UCSD-AML1 (cell line): Measurements from ENCODE around the gene GADD45B.
A peak's percentile ranks its signal among the peaks of the same experiment; 100 is the strongest.
"Not testable (repeated sequence)": the region's sequence is repeated elsewhere in the genome, so short reads cannot be mapped to it uniquely, and the experiment has no call there.

Experiments used
- DNase-seq: peaks from one replicate; lab custom pipeline; 2025; ENCODE audit not compliant: unreplicated experiment; lab: John Stamatoyannopoulos, UW

The GADD45B gene

DNA sequence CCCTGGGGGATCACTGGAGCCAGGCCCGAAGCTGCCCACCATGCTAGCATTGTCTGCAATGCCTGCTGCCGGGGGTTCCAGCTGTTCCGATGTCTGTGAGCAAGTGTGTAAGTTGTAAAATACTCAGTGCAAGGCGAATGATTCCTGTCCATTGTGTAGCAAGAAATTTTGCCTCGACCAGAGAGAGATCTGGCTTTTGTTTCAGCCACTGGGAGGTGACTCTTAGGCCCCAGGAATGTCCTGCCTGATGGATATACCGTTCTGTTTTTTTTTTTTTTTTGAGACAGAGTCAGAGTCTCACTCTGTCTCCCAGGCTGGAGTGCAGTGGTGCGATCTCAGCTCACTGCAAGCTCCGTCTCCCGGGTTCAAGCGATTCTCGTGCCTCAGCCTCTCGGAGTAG lies 7.3 kb upstream of the GADD45B start:
- no peak for DNase-seq

DNA sequence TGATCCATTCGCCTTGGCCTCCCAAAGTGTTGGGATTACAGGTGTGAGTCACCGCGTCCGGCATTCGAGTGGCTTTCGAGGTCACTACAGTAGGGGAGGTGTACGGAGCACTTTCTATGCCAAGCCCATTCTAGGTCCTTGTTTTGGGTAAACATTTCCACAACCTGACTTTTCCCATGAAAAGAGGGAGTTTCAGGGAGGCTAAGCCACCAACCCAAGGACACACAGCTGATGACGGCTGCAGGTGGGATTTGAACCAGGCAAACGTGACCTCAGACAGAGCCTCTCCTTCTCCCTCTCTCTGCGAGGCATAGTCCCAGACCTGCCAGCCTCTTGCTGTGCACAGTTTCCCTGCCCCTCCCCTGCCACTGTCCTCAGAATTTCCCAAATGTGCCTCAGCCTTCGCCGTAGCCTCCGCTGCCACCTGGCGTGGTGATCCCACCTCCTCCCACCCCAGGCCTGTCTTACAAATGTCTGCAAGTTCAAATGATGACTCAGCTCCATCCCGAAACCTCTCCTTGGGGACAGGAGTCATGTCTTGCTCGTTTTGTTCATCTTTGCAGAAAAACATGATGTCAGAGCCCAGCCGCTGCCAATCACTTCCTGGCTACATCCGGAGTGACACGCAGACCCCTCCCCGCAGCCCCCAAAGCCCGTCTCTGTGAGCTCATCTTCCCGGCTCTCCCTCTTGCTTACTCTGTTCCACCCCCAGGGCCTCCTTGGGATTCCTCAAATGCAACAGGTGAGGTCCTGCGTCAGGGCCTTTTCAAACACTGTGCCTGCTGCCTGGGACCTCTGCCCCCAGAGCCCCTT lies 6.6 kb upstream of the GADD45B start:
- DNase-seq, result peak; percentile 22

DNA sequence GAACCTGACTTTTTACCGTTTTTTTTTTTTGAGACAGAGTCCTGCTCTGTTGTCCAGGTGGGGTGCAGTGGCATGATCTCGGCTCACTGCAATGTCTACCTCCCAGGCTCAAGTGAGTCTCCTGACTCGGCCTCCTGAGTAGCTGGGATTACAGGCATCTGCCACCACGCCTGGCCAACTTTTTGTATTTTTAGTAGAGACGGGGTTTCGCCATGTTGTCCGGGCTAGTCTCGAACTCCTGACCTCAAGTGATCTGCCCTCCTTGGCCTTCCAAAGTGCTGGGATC lies 6.1 kb upstream of the GADD45B start:
- not testable (repeated sequence) for DNase-seq

DNA sequence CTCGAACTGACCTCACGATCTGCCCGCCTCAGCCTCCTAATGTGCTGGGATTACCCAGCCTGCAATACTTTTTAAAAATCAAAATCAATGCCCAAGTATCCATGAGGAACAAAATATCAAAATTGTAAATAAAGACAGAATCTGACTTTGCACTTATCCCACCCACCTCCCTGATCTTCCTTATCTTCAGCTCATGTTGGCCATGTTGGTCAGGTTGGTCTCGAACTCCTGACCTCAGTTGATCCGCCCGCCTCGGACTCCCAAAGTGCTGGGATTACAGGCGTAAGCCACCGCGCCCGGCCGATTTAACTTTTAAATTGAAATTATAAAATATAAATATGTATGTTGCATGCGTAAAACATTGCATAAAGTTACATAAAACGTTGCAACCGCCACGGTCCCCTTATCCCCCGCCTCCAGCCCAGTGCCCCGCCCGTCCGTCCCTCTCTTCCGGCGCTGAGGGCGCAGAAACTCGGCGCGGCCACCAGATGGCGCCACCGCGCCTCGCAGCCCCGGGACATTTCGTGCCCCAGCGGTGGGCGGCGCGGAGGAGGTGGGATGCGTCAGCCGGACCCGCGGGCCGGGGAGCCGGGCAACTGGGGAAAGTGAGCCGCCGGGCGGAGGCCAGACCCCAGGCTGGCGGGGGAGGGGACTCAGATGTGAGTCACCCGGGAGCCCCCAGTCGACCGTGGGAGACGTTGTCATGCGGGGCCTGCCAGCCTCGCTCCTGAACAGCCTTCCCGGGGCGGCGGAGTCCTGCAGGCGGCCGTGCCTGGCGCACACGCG lies 1.5 kb upstream of the GADD45B start:
- peak; percentile 88 for DNase-seq

DNA sequence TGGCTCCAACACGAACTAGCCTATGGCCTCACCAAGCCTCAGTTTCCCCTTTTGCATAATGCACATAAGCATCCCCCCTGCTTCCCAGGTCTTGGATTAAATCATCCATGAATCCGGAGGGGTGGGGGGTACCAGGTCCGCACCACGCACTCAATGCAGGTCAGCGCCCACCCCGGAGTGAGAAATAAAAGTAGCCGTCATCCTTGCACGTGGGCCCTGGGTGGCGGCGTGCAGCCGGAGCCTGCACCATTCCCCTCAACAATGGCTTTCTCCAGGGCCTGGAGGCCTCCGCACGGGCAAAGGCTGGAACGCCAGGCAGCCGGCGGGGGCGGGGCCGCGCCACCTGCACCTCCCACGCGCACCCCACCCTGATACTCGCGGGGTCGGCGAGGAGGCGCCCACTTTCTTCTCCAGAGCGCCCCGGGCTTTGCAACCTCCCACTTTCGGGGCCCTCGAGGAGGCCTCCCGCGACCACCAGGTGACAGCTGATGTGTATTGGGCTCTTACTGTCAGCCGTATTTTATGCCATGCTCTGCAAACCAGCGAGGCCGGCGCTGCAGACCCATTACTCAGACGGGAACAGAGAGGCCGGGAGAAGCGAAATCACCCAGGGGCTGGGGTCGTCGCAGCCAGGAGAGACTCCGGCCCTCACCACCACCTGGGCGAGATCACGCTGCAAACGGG lies 767 bp upstream of the GADD45B start:
- peak; percentile 65 for DNase-seq

DNA sequence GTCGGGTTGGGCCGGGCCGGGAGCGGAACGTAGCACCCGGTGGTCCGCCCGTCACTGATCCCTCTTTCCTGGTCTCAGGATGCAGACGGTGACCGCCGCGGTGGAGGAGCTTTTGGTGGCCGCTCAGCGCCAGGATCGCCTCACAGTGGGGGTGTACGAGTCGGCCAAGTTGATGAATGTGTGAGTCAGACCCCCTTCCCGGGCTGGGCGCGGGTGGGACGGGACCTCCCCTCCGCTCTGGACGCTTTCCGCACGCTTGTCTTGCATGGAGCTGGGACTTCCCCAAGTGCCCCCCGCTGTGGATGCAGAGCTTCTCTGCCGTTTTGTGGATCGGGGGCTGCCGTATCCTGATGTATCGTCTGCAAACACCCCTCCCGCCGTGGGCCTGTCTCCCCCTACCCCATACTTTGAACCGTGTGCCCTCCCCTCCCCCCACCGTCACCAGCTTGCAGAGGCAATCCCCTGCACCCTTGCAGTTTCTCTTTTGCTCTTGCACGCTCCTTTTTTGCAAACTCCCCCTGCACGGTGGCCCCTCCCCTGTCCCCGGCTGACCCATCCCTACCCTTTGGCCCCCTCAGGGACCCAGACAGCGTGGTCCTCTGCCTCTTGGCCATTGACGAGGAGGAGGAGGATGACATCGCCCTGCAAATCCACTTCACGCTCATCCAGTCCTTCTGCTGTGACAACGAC lies 669 bp downstream of the GADD45B start:
- DNase-seq, result peak; percentile 65

DNA sequence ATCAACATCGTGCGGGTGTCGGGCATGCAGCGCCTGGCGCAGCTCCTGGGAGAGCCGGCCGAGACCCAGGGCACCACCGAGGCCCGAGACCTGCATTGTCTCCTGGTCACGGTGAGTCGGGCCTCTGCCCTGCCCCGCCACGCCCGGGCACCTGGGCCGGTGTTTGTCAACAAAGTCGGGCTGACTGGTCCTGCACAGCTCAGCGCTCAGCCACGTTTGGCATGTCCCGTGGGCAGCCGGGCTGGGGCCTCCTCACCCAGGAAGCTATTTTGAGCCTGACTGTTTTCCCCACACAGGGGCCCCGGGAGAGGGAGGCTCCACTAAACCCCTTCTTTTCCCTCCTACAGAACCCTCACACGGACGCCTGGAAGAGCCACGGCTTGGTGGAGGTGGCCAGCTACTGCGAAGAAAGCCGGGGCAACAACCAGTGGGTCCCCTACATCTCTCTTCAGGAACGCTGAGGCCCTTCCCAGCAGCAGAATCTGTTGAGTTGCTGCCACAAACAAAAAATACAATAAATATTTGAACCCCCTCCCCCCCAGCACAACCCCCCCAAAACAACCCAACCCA lies 1.3 kb downstream of the GADD45B start:
- DNase-seq, result no peak

DNA sequence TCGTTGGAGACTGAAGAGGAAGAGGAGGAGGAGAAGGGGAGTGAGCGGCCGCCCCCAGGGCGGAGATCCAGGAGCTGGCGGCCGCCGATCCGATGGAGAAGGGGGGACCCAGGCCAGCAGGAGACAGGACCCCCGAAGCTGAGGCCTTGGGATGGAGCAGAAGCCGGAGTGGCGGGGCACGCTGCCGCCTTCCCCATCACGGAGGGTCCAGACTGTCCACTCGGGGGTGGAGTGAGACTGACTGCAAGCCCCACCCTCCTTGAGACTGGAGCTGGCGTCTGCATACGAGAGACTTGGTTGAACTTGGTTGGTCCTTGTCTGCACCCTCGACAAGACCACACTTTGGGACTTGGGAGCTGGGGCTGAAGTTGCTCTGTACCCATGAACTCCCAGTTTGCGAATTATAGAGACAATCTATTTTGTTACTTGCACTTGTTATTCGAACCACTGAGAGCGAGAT lies 1.8 kb downstream of the GADD45B start:
- DNase-seq, result peak; percentile 30

DNA sequence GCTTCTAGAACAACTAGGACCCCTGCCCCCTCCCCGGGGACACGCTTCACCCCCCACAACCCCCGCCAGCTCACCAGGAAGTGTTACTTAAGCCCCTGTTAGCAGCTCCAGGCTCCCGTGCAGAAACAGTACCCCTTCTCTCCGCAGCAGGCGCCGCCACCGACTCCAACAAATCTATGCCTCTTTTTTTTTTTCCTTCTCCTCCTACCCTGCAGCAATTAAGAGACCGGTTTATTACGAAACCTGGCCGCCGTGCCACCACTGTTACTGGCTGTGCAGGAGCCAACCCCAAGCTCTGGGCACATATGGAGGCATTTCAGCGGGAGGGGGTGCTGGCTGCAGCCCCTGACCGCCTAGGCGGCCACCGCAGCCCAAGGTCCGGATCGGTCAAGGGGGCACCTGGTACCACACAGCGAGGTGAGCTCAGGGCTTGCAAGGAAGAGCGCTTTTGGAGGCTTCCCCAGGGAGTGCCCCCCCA lies 2.4 kb downstream of the GADD45B start:
- peak; percentile 69 for DNase-seq

DNA sequence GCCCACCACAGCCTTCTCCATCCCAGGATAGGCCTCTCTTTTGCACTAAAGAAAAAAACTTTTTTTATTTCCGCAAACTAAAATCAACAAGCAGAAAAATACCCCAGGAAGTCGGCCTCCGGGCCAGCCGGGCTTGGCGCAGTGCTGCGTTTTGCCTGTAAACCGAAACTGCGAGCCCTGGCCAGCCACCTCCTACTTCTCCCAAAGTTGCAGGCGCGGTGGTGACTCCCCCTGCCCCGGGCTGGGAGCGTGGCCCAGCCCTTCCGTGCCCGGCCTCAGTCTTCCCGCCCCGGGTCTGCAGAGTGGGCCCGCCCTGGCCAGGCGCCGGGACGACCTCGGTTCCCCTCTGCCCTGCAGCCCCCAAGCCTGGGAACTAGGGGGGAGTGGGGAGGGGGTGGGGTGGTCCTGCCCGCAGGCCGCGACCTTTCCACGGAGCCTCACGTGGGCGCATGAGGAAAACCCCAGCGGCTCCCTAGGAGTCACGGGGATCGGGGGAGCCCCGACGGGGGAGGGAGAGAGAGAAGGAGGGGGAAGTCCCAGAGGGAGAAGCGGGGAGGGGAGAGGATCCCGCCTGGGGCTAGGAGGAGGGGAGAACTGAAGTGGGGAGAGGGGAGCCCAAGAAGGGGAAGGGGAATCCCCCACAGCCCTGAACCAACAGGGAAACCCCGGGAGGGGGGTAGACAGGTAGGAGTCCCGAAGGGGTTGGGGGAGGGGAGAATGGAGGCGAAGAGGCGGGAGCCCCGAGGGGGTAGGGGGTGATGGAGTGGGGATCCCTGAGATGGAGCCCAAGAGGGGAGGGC lies 3.0 kb downstream of the GADD45B start:
- peak; percentile 72 for DNase-seq

DNA sequence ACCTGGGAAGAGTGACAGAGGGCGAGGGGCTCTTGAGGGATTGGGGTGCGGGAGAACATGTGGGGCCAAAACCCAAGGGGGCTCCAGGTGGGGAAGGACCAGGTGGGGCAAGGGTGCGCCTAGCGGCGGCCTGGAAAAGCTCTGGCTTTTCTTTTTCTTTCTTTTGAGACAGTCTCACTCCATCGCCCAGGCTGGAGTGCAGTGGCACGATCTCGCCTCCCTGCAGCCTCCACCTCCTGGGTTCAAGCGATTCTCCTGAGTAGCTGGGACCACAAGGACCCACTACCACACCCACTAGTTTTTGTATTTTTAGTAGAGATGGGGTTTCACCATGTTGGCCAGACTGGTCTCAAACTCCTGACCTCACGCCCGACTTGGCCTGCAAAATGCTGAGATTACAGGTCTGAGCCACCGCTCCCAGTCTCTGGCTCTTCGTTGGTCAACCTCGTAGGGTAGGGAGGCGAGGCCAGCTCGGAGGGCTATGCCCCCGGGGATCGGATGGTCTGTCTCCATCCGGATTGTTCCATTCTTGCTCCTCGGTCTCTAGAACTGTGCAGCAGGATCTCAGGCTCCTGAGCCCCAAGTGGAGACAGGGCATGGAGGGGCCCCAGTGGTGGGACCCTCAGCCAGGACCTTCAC lies 3.7 kb downstream of the GADD45B start:
- no peak for DNase-seq

DNA sequence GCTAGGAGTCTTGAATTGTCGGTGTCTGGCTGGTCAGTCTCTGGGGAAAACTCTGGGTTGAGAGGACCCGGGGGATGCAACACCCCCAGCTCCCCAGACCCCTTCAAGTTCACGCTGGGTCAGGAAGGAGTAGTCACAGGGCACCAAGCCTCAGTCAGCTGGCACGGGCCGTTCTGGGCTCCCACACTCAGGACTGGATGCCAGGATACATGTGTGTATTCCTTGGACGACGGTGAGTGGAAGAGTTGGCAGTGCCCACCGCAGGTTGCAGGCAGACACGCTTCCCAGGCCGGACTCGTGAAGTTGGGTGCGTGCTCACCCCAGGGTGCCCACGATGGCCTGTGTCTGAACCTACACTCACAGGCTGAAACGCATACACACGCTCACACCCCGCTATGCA lies 5.5 kb downstream of the GADD45B start:
- no peak for DNase-seq

DNA sequence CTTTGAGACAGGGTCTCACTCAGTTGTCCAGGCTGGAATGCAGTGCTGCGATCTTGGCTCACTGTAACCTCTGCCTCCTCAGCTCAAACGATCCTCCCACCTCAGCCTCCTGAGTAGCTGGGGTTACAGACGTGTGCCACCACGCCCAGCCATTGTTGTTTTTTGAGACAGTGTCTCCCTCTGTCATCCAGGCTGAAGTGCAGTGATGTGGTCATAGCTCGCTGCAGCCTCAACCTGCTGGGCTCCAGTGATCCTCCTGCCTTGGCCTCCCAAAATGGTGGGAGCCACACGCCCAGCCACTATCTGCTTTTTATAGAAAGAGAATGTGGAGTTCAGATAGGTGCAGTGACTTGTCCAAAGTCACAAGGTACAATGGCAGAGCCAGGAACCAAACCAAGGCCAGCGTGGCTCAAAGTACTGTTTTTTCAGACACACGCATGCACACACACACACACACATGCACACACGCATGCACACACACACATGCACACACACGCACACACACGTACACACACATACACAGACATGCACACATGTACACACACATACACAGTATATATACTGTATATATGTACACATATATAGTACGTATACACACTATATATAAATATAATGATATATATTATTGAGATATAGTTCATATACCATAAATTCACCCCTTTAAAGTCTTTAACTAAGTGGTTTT lies 6.6 kb downstream of the GADD45B start:
- DNase-seq, result no peak

DNA sequence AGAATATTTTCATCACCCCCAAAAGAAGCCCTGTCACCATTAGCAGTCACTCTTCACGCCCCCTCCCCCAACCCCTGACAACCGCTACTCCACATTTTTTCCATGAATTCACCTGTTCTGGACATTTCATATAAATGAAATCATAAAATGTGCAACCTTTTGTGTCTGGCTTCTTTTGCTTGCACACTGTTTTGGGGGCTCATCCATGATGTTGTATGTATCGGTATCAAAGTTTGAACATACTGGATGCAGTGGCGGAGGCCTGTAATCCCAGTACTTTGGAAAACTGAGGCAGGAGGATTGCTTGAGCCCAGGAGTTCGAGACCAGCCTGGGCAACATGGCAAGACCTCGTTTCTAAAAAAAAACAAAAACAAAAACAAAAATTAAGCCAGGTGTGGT lies 7.2 kb downstream of the GADD45B start:
- DNase-seq, result no peak

DNA sequence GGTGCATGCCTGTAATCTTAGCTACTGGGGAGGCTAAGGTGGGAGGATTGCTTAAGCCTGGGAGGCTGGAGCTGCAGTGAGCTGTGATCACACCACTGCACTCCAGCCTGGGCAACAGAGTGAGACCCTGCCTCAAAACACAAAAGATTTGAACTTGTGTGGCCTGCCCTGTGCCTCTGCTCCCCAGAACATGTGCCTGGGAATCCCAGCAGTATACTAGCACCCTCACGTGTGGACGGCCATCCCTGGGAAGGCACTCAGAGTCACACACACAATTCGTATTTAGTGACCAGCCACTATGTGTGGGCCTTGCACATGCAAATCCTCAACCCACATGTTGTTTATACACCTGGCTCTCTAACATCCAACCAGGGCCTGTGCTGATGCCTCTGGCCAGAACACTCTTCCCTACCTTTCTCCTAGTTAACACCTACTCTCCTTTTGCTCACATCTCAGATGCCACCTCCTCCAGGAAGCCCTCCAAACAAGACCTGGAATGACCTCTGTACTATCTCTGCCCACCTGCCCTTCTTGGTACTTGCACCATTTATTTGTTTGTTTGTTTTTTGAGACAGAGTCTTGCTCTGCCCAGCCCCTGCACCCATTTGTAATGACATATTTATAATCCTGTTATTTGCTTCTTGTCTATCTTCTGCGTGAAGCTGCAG lies 7.7 kb downstream of the GADD45B start:
- DNase-seq, result no peak

DNA sequence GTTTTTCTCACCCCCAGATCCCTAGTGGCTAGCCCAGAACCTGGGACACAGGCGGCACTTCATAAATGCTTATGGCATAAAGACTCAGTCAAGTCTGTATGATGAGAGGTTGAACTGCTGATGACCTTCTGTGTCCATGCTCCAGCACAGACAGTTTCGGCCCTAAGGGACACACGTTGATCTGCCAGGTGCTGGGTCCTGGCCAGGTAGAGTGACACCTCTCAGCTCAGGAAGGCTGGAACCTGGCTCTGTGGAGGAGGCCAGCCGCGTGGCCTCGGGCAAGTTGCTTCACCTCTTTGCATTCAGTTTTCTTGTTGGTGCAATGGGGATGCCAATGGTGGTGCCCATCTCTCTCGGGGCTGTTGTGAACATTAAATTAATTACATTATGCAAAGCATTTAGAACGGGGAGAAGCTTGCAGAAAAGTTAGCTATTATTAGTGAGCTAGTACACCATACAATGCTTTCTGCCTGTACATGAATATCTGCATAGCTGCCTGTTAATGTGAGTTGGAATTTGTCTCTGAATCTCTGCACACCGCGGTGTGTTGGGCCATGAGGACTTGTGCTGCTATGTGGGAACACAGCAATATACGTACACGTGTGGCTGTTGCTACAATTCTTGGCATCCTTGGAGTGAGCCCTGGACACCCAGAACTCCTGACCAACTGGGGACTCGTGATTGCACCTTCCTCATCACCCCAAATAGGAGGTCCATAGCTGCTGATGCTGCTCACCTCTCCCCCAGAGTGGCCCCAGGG lies 8.4 kb downstream of the GADD45B start:
- no peak for DNase-seq

DNA sequence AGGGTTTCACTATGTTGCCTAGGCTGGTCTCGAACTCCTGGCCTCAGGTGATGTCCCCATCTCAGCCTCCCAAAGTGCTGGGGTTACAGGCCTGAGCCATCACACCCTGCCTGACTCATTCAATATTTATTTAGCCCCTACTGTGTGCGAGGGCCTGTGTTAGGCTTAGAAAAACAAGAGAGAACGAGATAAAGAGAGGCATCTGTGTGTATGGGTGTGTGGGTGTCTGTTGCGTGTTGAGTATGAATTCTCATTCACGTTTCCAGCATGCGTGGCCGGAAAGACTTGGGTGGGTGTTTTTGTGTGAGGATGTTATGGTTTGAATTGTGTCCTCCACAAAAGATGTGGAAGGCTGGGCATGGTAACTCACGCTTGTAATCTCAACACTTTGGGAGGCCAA lies 9.5 kb downstream of the GADD45B start:
- DNase-seq, result no peak

DNA sequence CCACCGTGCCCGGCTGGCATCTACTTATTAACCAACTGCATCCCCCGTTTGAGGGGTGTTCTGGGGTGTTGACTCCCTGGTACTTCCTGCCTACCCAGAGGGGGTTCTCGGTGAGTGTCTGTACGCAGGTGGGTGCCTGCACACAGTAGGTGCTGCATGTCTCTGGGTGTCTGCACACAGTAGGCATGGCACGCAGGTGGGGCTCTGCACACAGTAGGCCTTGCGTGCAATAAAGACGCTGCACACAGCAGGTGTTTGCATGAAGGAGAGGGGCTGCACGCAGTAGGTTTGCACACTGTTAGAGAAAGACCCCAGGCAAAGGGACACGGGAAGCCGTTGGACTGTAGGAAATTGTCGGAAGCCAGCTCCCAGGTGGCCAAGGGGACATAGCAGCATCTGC lies 11.2 kb downstream of the GADD45B start:
- no peak for DNase-seq
